Panc1 (cell line): ENCODE measurements around the gene ZNF274. TPM values are rescaled to one million over a fixed set of nuclear protein-coding genes. Genes with fewer than 3 reads are reported as not detected.

Experiments
- ATAC-seq: fragments of 200-7000 bp; cut with Tn5 transposase; 2 replicates; pipeline ENCODE4 v1.9.1; 2020; ENCODE audit warnings: mild to moderate bottlenecking, moderate library complexity
- BruUV-seq: library from RNA; stranded (reverse); fragments of 400-500 nt; replicated peaks from 2 replicates; lab custom pipeline; 2021; lab: Mats Ljungman, UMichigan
- CTCF ChIA-PET: fragments of 300-600 bp; sonication (Branson Sonifier 250); formaldehyde crosslinking; loops from one replicate; lab custom pipeline; 2022; ENCODE audit warnings: antibody characterized with exemption; lab: Charles Lee
- POLR2A ChIA-PET: fragments of 300-600 bp; sonication (Branson Sonifier 250); formaldehyde crosslinking; loops from one replicate; lab custom pipeline; 2022; ENCODE audit warnings: antibody characterized with exemption; lab: Charles Lee
- DNase-seq: peaks from one replicate; pipeline ENCODE4 v3.0.0-alpha.2; 2010; ENCODE audit warnings: low read depth, low spot score
- H3K27ac ChIP-seq: 2 replicates; pipeline ENCODE4 v1.5.1; 2011; ENCODE audit warnings: mild to moderate bottlenecking, low read length, inconsistent platforms
- H3K27me3 ChIP-seq: fragments of 200-500 bp; sonication (Bioruptor generic); 2 replicates; pipeline ENCODE4 v1.6.0; 2014; ENCODE audit warnings: low read length, inconsistent platforms; ENCODE audit not compliant: control insufficient read depth, insufficient read depth
- H3K36me3 ChIP-seq: fragments of 200-500 bp; sonication (Bioruptor generic); 2 replicates; pipeline ENCODE4 v1.5.1; 2014; ENCODE audit warnings: inconsistent platforms, mild to moderate bottlenecking, low read length, moderate library complexity; ENCODE audit not compliant: control insufficient read depth, insufficient read depth
- H3K4me1 ChIP-seq: 2 replicates; pipeline ENCODE4 v1.5.1; 2011; ENCODE audit warnings: inconsistent platforms, mild to moderate bottlenecking, low read length, moderate library complexity; ENCODE audit not compliant: control insufficient read depth, insufficient read depth
- H3K4me3 ChIP-seq, 2 experiments: 2 replicates each; pipeline ENCODE4 v1.5.1; 2011 to 2012; ENCODE audit warnings: low read depth in 2 of 2, low read length in 2 of 2, mild to moderate bottlenecking in 2 of 2, inconsistent platforms in 1 of 2, moderate library complexity in 1 of 2
- H3K9me3 ChIP-seq: fragments of 200-500 bp; sonication (Bioruptor generic); 2 replicates; pipeline ENCODE4 v1.5.1; 2014; ENCODE audit warnings: low read depth, mild to moderate bottlenecking, inconsistent platforms, low read length, moderate library complexity; ENCODE audit not compliant: control insufficient read depth, insufficient read depth
- CTCF ChIP-seq: fragments of 450-650 bp; IDR thresholded peaks from 2 replicates; pipeline ENCODE4 v1.5.1; 2017; ENCODE audit warnings: mild to moderate bottlenecking
- POLR2AphosphoS5 ChIP-seq: IDR thresholded peaks from 2 replicates; pipeline ENCODE4 v1.6.1; 2012; ENCODE audit warnings: mild to moderate bottlenecking, low read depth, low read length, moderate library complexity
- REST ChIP-seq, 2 experiments: IDR thresholded peaks; 2 replicates each; pipeline ENCODE4 v1.6.1; 2011 to 2012; ENCODE audit warnings: low read depth in 2 of 2, control low read depth in 1 of 2, low read length in 1 of 2, mild to moderate bottlenecking in 1 of 2, moderate library complexity in 1 of 2; ENCODE audit not compliant: insufficient read depth in 1 of 2
- SIN3A ChIP-seq: IDR thresholded peaks from 2 replicates; pipeline ENCODE4 v1.6.1; 2012; ENCODE audit warnings: low read depth, mild to moderate bottlenecking, low read length, moderate library complexity, borderline replicate concordance; ENCODE audit not compliant: insufficient read depth
- TCF7L2 ChIP-seq: IDR thresholded peaks from 2 replicates; pipeline ENCODE4 v1.6.1; 2011; ENCODE audit warnings: mild to moderate bottlenecking, low read depth, low read length, inconsistent platforms
- in situ Hi-C: cut with HindIII; loops from 2 replicates; pipeline ENCODE4 v1.10.0; 2016; ENCODE audit warnings: low sequenced_read_pairs, low pct_unique_long_range_greater_than_20kb
- intact Hi-C: fragments of 100-400 bp; cut with micrococcal nuclease; formaldehyde crosslinking; loops from one replicate; pipeline ENCODE4 v1.10.0; 2022; ENCODE audit not compliant: unreplicated experiment
- total RNA-seq: library from RNA; stranded (reverse); gene quantifications from one replicate; pipeline ENCODE4 v1.2.1, GENCODE V29; 2021; ENCODE audit not compliant: unreplicated experiment

Gene ZNF274
- total RNA-seq, 1 experiment from 2014 or later, result 13.7 TPM

GRCh38 chr19:58218899-58219298, 36.0 kb downstream of the ZNF274 start:
- H3K4me1 ChIP-seq, result no peaks in the 10 kb centered on the region
- no TSS peak for BruUV-seq
- POLR2A ChIA-PET, result interaction anchor here (0.7 kb wide), 1 partner anchor 15 kb away, joined by 4 read pairs; no protein-coding TSS in a partner anchor
- intact Hi-C loops (no loop called here), in situ Hi-C loops (no loop called here)
- H3K4me3 ChIP-seq, result no peak overlapping the region
- CTCF ChIA-PET, result interaction anchor here (0.6 to 0.7 kb wide), 2 partner anchors 17 to 162 kb away, joined by 3 to 5 read pairs; no protein-coding TSS in a partner anchor
- no peak overlapping the region for H3K27ac ChIP-seq
- ATAC-seq (peak; percentile 66), DNase-seq (no peak)
- H3K9me3 ChIP-seq, result peaks cover 14% of the 10 kb centered on the region
- H3K27me3 ChIP-seq, result no peaks in the 10 kb centered on the region
- H3K36me3 ChIP-seq, result no peaks in the 10 kb centered on the region
- TF ChIP-seq CTCF (no peak), REST (IDR thresholded peaks at IDR 0.05; ENCODE audit: insufficient read depth in 1 of 2, low read depth in 2 of 2, low read length in 1 of 2) (no peak), TCF7L2 (no peak)

GRCh38 chr19:58227964-58228584, 45.2 kb downstream of the ZNF274 start:
- peaks cover 5% of the 10 kb centered on the region; the same call in 1 of the 2 replicates for H3K4me1 ChIP-seq
- intact Hi-C loops (no loop called here), in situ Hi-C loops (no loop called here)
- H3K4me3 ChIP-seq, result peak overlapping the region; percentile 57 to 89
- no peaks in the 10 kb centered on the region for H3K27me3 ChIP-seq
- no peak for DNase-seq
- ATAC-seq, result peak; percentile 5; the same call in 1 of the 2 replicates
- peak overlapping the region; percentile 92 for H3K27ac ChIP-seq
- H3K36me3 ChIP-seq, result 0 out of 2 replicates have a peak, but pooled peaks cover 11% of the 10 kb centered on the region
- POLR2A ChIA-PET, result interaction anchor here (0.8 kb wide), 1 partner anchor 45 kb away, joined by 9 read pairs; the partner anchor contains the start of gene ZNF274
- TSS peak; percentile 97 for BruUV-seq
- TF ChIP-seq REST (IDR thresholded peaks at IDR 0.05; ENCODE audit: insufficient read depth in 1 of 2, low read depth in 2 of 2, low read length in 1 of 2) (no peak), TCF7L2 (no peak), POLR2AphosphoS5 (no peak), SIN3A (no peak), CTCF (no peak)
- H3K9me3 ChIP-seq, result peaks cover 16% of the 10 kb centered on the region; the same call in 1 of the 2 replicates
- CTCF ChIA-PET, result no interaction called here
